ENCODE data around the gene PCDHB9. TPM values are rescaled to one million over a fixed set of nuclear protein-coding genes. Genes with fewer than 3 reads are reported as not detected.

PCDHB9 gene
- total RNA-seq, 1 experiment from 2014 or later = not detected

Other genes with a start within 250 kb of the PCDHB9 start
- 21.2 and 24.2 TPM in 2 replicates for gene PCDHAC2, start 220.7 kb upstream of the PCDHB9 start, total RNA-seq (2014; rRNA removed; shearing (Covaris generic))
- 0.10 and 0.30 TPM in 2 replicates for gene PCDHB1, start 135.8 kb upstream of the PCDHB9 start, total RNA-seq (2014; rRNA removed; shearing (Covaris generic))
- gene PCDHB2, start 92.5 kb upstream of the PCDHB9 start, total RNA-seq (2014; rRNA removed; shearing (Covaris generic)) = 0.69 and 1.9 TPM in 2 replicates
- gene PCDHB3, start 86.7 kb upstream of the PCDHB9 start, total RNA-seq (2014; rRNA removed; shearing (Covaris generic)) = 0.21 and 0.26 TPM in 2 replicates
- 0.35 and 0.41 TPM in 2 replicates for gene PCDHB4, start 65.3 kb upstream of the PCDHB9 start, total RNA-seq (2014; rRNA removed; shearing (Covaris generic))
- 0.07 TPM in 2 replicates for gene PCDHB5, start 52.0 kb upstream of the PCDHB9 start, total RNA-seq (2014; rRNA removed; shearing (Covaris generic))
- gene PCDHB6, start 37.1 kb upstream of the PCDHB9 start, total RNA-seq (2014; rRNA removed; shearing (Covaris generic)) = not detected in 2 replicates
- gene PCDHB7, start 14.5 kb upstream of the PCDHB9 start, total RNA-seq (2014; rRNA removed; shearing (Covaris generic)) = 0.03 TPM in 1 of 2 replicates, not detected in the other
- gene PCDHB8, start 9.4 kb upstream of the PCDHB9 start, total RNA-seq (2014; rRNA removed; shearing (Covaris generic)) = not detected in 2 replicates
- gene PCDHB16, start 4.8 kb upstream of the PCDHB9 start, total RNA-seq (2014; rRNA removed; shearing (Covaris generic)) = 0.03 and 0.07 TPM in 2 replicates
- 0.03 and 0.33 TPM in 2 replicates for gene PCDHB10, start 5.2 kb downstream of the PCDHB9 start, total RNA-seq (2014; rRNA removed; shearing (Covaris generic))
- gene PCDHB11, start 12.5 kb downstream of the PCDHB9 start, total RNA-seq (2014; rRNA removed; shearing (Covaris generic)) = 0.03 and 0.18 TPM in 2 replicates
- gene PCDHB12, start 21.6 kb downstream of the PCDHB9 start, total RNA-seq (2014; rRNA removed; shearing (Covaris generic)) = not detected in 2 replicates
- 0.03 TPM in 1 of 2 replicates, not detected in the other for gene PCDHB13, start 26.8 kb downstream of the PCDHB9 start, total RNA-seq (2014; rRNA removed; shearing (Covaris generic))
- 0.10 and 0.26 TPM in 2 replicates for gene PCDHB14, start 36.2 kb downstream of the PCDHB9 start, total RNA-seq (2014; rRNA removed; shearing (Covaris generic))
- gene PCDHB15, start 58.2 kb downstream of the PCDHB9 start, total RNA-seq (2014; rRNA removed; shearing (Covaris generic)) = not detected in 2 replicates
- gene SLC25A2, start 116.9 kb downstream of the PCDHB9 start, total RNA-seq (2014; rRNA removed; shearing (Covaris generic)) = 0.14 TPM in 1 of 2 replicates, not detected in the other
- gene TAF7, start 133.6 kb downstream of the PCDHB9 start, total RNA-seq (2014; rRNA removed; shearing (Covaris generic)) = 39.5 and 41.8 TPM in 2 replicates
- not detected in 2 replicates for gene PCDHGA1, start 143.4 kb downstream of the PCDHB9 start, total RNA-seq (2014; rRNA removed; shearing (Covaris generic))
- not detected in 2 replicates for gene PCDHGA2, start 151.6 kb downstream of the PCDHB9 start, total RNA-seq (2014; rRNA removed; shearing (Covaris generic))
- 0.14 TPM in 1 of 2 replicates, not detected in the other for gene PCDHGA3, start 156.7 kb downstream of the PCDHB9 start, total RNA-seq (2014; rRNA removed; shearing (Covaris generic))
- gene PCDHGB1, start 162.9 kb downstream of the PCDHB9 start, total RNA-seq (2014; rRNA removed; shearing (Covaris generic)) = not detected in 2 replicates
- gene PCDHGA4, start 167.9 kb downstream of the PCDHB9 start, total RNA-seq (2014; rRNA removed; shearing (Covaris generic)) = 0.03 TPM in 1 of 2 replicates, not detected in the other
- gene PCDHGB2, start 172.8 kb downstream of the PCDHB9 start, total RNA-seq (2014; rRNA removed; shearing (Covaris generic)) = 0.03 TPM in 1 of 2 replicates, not detected in the other
- not detected in 2 replicates for gene PCDHGA5, start 177.0 kb downstream of the PCDHB9 start, total RNA-seq (2014; rRNA removed; shearing (Covaris generic))
- 0.26 TPM in 1 of 2 replicates, not detected in the other for gene PCDHGB3, start 183.1 kb downstream of the PCDHB9 start, total RNA-seq (2014; rRNA removed; shearing (Covaris generic))
- gene PCDHGA6, start 186.7 kb downstream of the PCDHB9 start, total RNA-seq (2014; rRNA removed; shearing (Covaris generic)) = 0.04 TPM in 1 of 2 replicates, not detected in the other
- gene PCDHGA7, start 195.6 kb downstream of the PCDHB9 start, total RNA-seq (2014; rRNA removed; shearing (Covaris generic)) = not detected in 2 replicates
- 0.66 and 1.4 TPM in 2 replicates for gene PCDHGB4, start 200.5 kb downstream of the PCDHB9 start, total RNA-seq (2014; rRNA removed; shearing (Covaris generic))
- 0.22 TPM in 1 of 2 replicates, not detected in the other for gene PCDHGA8, start 205.5 kb downstream of the PCDHB9 start, total RNA-seq (2014; rRNA removed; shearing (Covaris generic))
- not detected in 2 replicates for gene PCDHGB5, start 210.8 kb downstream of the PCDHB9 start, total RNA-seq (2014; rRNA removed; shearing (Covaris generic))
- 0.04 and 0.10 TPM in 2 replicates for gene PCDHGA9, start 215.6 kb downstream of the PCDHB9 start, total RNA-seq (2014; rRNA removed; shearing (Covaris generic))
- gene PCDHGB6, start 220.9 kb downstream of the PCDHB9 start, total RNA-seq (2014; rRNA removed; shearing (Covaris generic)) = 1.7 and 1.9 TPM in 2 replicates
- 0.35 and 0.78 TPM in 2 replicates for gene PCDHGA10, start 225.8 kb downstream of the PCDHB9 start, total RNA-seq (2014; rRNA removed; shearing (Covaris generic))
- gene PCDHGB7, start 230.5 kb downstream of the PCDHB9 start, total RNA-seq (2014; rRNA removed; shearing (Covaris generic)) = 4.4 and 4.6 TPM in 2 replicates
- gene PCDHGA11, start 233.9 kb downstream of the PCDHB9 start, total RNA-seq (2014; rRNA removed; shearing (Covaris generic)) = 0.21 and 0.30 TPM in 2 replicates
- 0.10 and 0.44 TPM in 2 replicates for gene PCDHGA12, start 243.3 kb downstream of the PCDHB9 start, total RNA-seq (2014; rRNA removed; shearing (Covaris generic))